Stimulated activated CD4-positive, alpha-beta T cell treated with anti-CD3 and anti-CD28 coated beads, Interleukin-2, amount 100 ng/mL, for 4 hours (primary cell): ENCODE data around the gene TEX50.
"Not testable (repeated sequence)": the region's sequence is repeated elsewhere in the genome, so short reads cannot be mapped to it uniquely, and the experiment has no call there.

Source experiments
- DNase-seq: peaks from one replicate; pipeline ENCODE4 v3.0.0-alpha.2; 2020; ENCODE audit warnings: low read depth

The TEX50 gene

DNA sequence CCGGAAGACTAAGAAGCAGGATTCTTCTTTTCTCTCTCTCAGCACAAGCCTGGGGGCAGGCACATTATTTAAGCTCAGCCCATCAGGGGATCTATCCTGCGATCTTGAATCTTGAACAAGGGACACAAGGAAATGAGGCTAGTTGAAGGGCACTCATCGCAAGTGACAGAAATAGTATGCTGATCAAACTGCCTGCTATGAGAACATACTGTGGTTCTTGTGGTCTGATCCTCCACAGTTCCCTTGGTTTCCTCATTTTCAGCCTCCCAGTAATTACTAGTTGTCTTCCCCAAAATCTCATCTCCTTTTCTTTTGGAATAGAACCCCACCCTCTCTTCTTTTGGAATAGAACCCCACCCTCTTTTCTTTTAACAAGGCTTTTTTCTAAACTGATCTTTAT, 28.0 kb downstream of the TEX50 start:
- no peak for DNase-seq

GRCh38 chr1:173666646-173667045, 31.5 kb downstream of the TEX50 start:
- no peak for DNase-seq

DNA sequence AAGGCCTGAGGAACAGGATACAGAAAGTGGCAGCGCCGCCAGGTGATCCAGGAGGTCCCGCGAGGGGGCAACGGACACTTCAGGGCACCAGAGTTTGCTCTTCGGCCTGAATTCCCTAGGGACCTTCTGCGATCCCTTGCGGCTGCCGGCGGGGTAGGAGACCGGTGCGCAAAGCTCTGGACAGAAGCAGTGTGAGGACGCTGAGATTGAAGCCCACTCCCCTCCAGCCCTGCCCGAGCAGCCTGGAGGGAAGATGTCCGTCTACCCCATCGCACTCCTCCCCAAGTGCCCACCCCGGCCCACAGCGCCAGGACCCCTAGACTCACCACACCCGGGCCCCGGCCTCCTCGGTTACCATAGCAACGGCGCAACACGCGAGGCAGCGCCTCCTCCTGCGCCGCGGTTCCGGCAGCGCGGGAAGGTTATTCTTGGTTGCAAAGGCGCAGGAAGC, 34.4 kb downstream of the TEX50 start, which contains the start of gene ANKRD45:
Gene ANKRD45 (minus strand): TSS at position 361 of the 451 bp plus-strand sequence. CDS start 10,433 bp downstream, outside the sequence.
- no peak for DNase-seq

DNA sequence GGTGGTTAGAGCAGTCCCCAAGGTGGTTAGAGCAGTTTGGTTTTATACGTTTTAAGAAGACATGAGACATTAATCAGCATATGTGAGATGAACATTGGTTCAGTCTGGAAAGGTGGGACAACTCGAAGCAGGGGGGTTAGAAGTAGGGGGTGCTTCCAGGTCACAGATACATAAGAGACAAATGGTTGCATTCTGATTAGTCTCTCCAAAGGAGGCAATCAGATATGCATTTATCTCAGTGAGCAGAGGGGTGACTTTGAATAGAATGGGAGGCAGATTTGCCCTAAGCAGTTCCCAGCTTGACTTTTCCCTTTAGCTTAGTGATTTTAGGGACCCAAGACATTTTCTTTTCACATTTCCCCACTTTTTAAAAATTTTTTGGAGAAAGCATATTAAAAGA, 39.4 kb downstream of the TEX50 start:
- DNase-seq, result not testable (repeated sequence)

GRCh38 chr1:173680152-173680551, 45.0 kb downstream of the TEX50 start:
- DNase-seq, result not testable (repeated sequence)

GRCh38 chr1:173682184-173682583, 47.0 kb downstream of the TEX50 start:
- no peak for DNase-seq

GRCh38 chr1:173683838-173684237, 48.7 kb downstream of the TEX50 start:
- DNase-seq, result not testable (repeated sequence)

DNA sequence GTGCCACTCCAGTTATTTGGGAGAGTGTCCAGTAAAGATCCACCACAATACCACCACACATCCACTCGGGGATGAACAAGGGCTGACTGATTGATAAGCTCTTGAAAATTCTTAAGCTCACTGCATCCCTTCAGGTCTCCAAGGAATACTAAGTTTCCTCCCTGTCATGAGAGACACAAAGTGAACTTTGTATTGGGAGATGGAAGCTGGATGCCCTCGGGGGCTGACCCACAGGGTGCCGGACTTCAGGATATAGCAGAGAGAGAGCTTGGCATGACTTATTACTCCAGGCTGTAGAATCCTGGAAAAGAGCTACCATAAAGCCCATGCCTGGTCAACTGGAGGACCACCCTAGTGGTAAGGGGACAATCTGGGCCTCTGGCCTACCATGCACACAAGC, 50.0 kb downstream of the TEX50 start:
- not testable (repeated sequence) for DNase-seq
